GM19240 (cell line): Measurements from ENCODE around the gene ARHGAP24.

Experiments
- DNase-seq: peaks from one replicate; pipeline ENCODE4 v3.0.0; 2011; ENCODE audit warnings: low spot score; ENCODE audit not compliant: insufficient read length

Gene ARHGAP24

GRCh38 chr4:85577307-85577706 lies 102.4 kb downstream of the ARHGAP24 start:
- DNase-seq = no peak

DNA sequence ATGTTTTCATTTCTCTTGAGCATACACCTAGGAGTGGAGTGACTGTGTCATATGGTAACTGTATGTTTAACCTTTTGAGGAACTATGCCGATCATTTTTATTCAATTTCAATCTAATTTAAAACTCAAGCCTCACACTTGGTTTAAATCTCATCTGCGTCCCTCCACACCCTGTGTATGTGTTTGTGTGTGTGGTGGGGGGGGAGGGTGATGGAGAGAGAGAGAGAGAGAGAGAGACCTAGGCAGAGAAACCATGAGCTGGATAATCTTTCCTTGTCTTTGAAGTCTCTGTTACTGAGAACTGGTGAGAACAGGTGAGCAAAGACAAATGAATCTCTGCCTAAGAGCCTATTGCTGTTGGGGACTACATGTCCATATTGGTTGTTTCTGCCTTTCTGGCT lies 105.0 kb downstream of the ARHGAP24 start:
- DNase-seq = no peak

DNA sequence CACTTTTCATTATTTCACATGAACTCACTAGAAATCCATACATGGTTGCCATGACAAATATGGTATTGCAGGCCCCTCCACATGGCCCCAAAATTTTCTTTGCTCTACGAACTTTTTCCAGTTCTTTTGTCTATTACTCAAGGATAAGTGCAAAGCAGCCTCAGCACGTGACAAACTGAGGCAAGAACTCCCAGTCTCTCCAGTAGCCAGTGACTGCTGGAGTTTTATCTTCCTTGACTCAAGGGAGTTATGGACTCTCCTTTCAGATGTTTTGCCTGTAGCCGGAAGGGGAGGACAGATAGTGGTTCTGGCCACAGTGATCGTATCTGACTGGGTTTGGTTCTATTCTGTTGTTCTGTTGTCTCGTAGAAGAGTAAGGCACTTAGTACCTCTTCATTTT lies 105.5 kb downstream of the ARHGAP24 start:
- DNase-seq = no peak

DNA sequence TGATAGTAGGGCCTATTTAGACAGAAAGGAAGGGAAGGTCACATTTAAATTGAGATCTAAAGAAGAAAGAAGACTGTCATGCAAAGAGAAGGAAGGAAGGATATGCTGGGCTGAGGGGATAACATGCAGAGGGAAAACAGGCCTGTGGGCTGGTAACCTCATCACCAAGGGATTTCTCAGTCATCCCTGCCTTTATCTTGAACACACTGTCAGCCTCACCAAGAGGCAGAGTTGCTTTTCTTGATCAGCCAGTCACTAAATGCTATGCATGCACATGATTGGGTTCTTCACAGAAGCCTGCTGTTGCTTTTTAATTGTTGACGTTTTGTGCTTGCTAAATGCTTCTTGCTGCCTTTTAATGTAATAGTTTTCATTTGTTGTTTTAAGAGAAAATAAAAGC lies 113.0 kb downstream of the ARHGAP24 start:
- no peak for DNase-seq

DNA sequence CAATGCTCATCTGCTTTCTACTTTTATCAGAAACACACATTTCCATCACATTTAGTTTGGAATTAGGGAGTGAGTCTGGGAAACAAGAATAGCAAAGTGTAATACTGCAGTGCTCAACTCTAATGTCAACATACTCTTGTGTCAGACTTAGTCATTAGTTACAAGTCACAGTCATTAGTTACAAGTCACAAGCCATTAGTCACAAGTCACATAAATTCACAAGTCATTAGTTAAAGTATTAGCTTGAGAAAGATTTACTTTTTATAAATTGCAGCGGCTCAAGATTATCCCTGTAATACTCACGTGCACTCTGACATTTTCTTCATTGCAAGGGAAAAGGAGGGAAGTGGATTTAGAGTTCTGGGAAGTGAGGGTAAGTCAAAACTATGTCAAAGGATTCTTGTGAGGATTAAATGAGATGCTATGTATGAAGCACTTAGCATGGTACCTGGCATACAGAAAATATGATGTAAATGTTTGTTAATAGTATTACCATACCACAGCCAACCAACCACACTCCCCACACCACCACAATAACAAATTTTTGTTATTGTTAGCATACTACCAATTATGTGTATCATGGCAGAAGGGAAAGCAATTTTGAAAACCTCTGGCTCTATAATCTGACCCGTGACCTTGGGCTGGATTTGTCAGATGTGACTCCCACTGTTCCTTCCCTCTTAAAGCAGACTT lies 116.6 kb downstream of the ARHGAP24 start:
- DNase-seq = no peak

- DNase-seq = no peak
These were observed 120.3 kb downstream of the ARHGAP24 start for GRCh38 chr4:85595098-85595775.

DNA sequence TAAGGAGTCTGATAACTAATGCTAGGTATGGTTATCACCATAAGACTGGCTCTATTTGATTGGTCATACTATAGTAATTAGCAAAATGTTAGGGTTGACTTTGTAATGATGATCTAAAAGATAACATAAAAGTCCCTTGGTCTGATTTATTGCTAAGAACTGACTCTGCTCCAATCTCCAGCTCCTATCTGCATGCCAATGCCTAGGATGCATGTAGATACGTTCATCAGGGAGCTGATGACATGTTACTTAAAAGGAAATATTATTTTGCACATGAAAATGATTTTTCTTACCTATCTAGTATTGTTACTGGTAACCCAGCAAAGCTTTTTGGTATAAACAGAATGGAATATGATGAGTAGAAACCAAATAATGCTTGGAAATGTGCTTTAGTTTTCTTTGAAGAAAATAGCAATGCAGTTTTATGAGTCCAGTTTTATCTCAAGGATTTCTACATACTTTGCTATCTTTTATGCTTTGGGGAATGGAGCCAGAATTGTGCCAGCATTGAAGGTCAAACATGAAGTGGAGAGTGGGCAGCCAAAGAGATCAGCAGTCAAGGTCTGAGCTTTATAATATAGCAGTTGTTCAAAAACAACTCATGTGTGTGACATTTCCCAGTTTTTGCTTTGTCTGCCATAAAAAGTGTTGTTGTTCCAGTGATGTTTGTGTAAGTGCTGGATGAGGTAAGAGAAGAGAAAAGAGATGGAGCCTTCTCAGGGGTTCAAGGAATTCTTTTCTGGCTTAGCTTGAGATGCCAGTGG lies 121.0 kb downstream of the ARHGAP24 start:
- no peak for DNase-seq

- no peak for DNase-seq
These were observed 124.0 kb downstream of the ARHGAP24 start for GRCh38 chr4:85598936-85599335.

GRCh38 chr4:85600501-85600900 lies 125.6 kb downstream of the ARHGAP24 start:
- DNase-seq = no peak

DNA sequence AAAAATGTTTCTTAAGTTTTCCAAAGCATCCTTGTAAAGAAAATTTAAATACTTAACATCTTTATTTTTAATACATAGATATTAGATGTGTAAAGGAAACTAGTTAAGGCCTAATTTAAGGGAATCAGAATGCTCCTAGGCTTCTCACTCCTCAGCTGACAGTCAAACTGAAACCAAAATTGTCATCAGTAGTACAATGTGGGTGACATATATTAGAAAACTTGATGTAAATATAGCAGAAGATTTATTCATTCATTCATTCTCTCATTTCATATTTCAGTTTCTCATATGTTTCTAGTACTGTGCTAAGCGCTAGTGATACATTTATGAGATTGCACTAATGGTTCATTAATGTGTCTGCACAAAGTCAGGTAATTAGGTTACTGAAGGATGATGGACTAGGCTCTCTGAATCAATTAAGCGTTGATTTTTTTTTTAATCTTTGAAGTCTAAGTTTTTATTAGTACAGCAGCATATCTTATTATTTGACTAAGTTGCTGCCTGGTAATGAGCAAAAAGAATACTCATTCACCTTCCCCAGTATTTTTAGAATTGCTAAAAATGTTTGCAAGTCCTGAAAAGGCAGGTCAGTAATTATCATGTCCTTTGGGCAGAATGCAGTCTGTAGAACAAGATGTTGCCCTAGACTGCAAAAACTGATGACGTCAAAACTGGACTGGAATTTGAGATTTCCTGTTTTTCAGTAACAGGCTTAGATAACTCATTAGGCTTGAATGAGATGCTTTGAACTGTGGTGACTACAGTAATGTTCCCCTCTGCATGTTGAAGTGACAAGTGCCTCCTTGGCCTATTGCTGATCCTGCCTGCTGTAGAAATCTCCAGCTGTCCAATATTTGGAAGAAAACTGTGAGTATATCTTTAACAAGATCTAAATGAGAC lies 128.7 kb downstream of the ARHGAP24 start:
- no peak for DNase-seq

GRCh38 chr4:85606505-85606904 lies 131.6 kb downstream of the ARHGAP24 start:
- DNase-seq = no peak

DNA sequence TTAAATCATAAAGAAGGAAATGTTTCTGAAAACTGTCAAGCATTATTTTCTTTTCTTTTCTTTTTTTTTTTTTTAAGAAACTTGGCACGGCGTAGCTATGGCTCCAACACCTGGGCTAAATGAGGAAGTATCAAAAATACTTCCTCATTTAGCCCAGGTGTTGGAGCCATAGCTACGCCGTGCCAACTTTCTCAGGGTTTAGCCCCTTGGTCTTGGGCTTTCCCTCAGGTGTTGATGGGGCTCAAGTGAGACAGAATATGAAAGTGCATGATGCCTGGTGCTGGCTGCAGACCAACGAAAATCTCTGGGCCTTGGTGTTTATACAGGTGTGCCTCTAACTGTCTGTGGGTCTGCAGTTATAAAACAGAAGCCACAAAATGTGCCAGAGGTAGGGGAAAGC lies 132.7 kb downstream of the ARHGAP24 start:
- DNase-seq = no peak

- DNase-seq = peak; percentile 14
These were observed 135.5 kb downstream of the ARHGAP24 start for GRCh38 chr4:85610450-85610849.

DNA sequence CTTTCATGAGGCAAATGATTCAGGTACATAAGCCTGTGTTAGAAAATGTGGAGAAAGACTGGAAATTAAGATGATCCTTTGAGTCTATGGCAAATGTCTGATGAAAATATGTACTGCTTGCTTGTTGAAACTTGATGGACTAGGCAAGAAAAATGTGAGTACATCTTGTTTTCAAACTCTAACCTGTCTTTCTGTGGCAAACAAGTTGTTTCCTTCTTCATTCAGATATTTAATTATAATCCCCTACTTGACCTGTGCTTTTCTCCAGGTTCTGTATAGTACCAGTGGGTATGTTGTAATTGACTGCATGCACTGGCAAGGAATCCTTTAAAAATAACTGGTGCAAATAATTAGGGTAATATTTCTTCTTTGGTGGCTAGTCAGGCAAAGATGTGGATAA lies 136.7 kb downstream of the ARHGAP24 start:
- no peak for DNase-seq

DNA sequence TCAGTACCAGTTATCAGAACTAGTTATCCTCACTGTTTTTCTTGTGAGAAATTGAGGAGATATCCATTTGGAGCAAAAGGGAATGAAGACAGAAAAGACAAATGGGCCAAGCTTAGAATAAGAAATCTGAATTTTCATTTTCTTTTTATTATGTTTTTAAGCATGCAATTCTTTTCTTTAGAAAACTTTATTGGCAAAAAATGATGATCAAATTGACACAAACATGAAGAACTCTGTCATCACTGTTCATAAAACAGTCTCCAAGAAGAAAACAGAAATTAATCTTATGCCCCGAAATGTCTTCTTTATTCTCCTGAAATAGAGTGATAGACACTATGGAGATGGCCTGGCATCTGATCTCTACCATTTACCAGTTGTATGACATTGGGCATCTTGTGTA lies 139.0 kb downstream of the ARHGAP24 start:
- DNase-seq = no peak

DNA sequence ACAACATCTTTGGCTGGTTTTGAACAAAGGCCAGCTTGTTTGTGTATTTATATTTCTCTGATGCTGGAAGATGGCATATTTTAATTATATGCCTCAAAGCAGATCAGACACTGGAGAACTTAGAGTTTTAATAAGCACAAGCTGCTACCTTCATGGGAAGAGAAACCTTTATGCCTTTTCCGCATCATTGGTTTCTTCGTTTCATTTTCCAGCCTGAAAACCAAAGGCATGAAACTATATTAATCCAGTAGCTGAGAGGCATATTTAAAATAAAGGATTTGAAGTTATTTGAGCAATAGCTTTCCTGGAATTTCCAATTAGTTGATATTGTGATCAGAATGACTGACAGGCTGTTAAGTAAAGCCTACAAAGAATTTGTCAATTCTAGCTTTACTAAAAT lies 141.0 kb downstream of the ARHGAP24 start:
- no peak for DNase-seq

GRCh38 chr4:85617202-85617601 lies 142.3 kb downstream of the ARHGAP24 start:
- DNase-seq = no peak

DNA sequence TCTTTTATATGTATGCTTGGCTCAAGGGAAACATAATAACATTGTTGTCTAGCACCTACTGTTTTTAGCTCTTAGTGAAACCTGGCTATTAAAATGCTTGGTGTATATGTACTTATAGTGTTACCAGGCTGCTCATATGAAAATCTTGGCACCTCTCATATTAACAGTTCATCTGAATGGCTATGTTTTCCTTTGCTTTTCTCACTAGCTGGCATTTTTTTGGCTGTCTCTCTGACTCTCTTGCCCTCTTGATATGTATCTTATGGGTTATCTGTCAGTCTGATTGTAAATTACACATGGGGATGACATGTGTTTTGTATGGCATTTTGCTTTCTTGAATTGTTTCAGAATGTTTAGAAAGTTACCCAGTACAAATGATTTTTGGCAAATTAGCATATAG lies 158.0 kb downstream of the ARHGAP24 start:
- no peak for DNase-seq

DNA sequence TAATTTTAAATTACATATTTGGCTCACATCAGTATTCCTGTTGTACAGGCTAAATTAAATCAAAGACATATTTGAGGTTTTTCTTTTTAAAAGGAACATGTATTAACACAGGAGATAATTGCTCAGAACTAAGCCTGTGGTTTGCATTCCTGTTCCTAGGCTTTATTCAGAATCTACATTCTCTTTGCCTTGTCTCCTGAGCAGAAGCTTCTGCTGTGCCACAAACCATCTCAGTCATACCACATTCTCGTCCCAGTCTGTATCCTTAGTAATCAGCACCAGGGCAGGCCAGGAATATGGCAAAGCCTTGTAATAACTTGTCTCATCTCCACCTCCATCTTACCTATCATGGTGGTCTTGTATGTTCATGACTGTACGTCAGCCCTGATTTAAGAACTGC lies 162.8 kb downstream of the ARHGAP24 start:
- no peak for DNase-seq

DNA sequence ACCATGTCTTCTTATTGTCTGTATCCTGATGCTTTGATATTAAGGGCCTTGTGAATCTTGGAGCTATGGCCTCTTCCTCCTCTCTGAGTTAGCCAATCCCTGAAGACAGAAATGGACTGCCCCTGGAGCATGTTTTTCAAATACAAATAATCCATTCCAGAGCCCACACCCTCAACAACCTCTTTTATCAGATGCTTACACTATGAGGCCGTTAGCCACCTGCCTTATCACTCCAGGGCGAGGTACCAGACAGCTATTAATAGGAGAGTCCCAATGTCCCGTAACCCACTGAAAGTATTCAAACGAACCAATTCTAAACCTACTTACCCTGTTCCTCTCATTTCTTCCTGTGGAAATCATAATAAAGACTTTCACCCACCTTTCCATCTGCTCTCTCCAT lies 165.0 kb downstream of the ARHGAP24 start:
- DNase-seq = no peak

- DNase-seq = no peak
These were observed 167.6 kb downstream of the ARHGAP24 start for GRCh38 chr4:85642356-85643100.
